ENCODE measurements around the gene NME7. TPM values are rescaled to one million over a fixed set of nuclear protein-coding genes. Genes with fewer than 3 reads are reported as not detected.

NME7 gene
- total and polyA plus RNA-seq, 2 experiments from 2014 or later, result 39.1 to 48.5 TPM

- Histone ChIP-seq H4K20me1 (replicated peaks; ENCODE audit: insufficient read depth) (no peaks in the 10 kb centered on the region), H3K79me2 (replicated peaks; ENCODE audit: insufficient read depth) (peaks cover 22% of the 10 kb centered on the region), H3K4me3 (no peak overlapping the region), H3K36me3 (ENCODE audit: insufficient read depth) (peaks cover 4% of the 10 kb centered on the region; the same call in 1 of the 2 replicates), H3K4me2 (no peak overlapping the region), H3F3A (replicated peaks; ENCODE audit: low read depth) (no peaks in the 10 kb centered on the region), H2AFZ (no peak overlapping the region), H3K4me1 (ENCODE audit: insufficient read depth) (peaks cover 1% of the 10 kb centered on the region; the same call in 1 of the 2 replicates), H3K27ac (ENCODE audit: low read depth) (no peak overlapping the region), H3K9me2 (ENCODE audit: insufficient read depth) (no peaks in the 10 kb centered on the region), H3K27me3 (ENCODE audit: insufficient read depth) (no peaks in the 10 kb centered on the region)
- Mint-ChIP-seq H3K4me3 (no peak overlapping the region), H3K9me3 (no peaks in the 10 kb centered on the region; the same call in 2 of the 3 replicates), H3K27ac (no peak overlapping the region), H3K4me1 (no peaks in the 10 kb centered on the region), H3K27me3 (ENCODE audit: insufficient read depth, low read depth, poor library complexity) (peaks cover 2% of the 10 kb centered on the region), H3K36me3 (ENCODE audit: low read depth) (peaks cover 6% of the 10 kb centered on the region; the same call in 2 of the 3 replicates)
- no peak for TF ChIP-seq EZH2 (IDR thresholded peaks at IDR 0.05; ENCODE audit: low read depth, unreplicated experiment)
- no peak for TF ChIP-seq REST (IDR thresholded peaks at IDR 0.05; ENCODE audit: unreplicated experiment)
- TF ChIP-seq ZNF462 (CRISPR knock-in tag; IDR thresholded peaks at IDR 0.05), result no peak
- TF ChIP-seq STAT1 (IDR thresholded peaks at IDR 0.05; ENCODE audit: unreplicated experiment), result no peak
- TF ChIP-seq ZNF331 (CRISPR knock-in tag; IDR thresholded peaks at IDR 0.05; ENCODE audit: low read depth), result no peak
- TF ChIP-seq EZH2phosphoT487 (IDR thresholded peaks at IDR 0.05; ENCODE audit: unreplicated experiment), result no peak
- no peak for TF ChIP-seq JUNB (IDR thresholded peaks at IDR 0.05; ENCODE audit: unreplicated experiment)
- no peak for TF ChIP-seq CREB1 (CRISPR knock-in tag; IDR thresholded peaks at IDR 0.05; ENCODE audit: low read depth)
- no peak for TF ChIP-seq ETS1 (IDR thresholded peaks at IDR 0.05)
- TF ChIP-seq POLR2AphosphoS5 (IDR thresholded peaks at IDR 0.05; ENCODE audit: low read depth), result no peak
- TF ChIP-seq ZNF114 (CRISPR knock-in tag; IDR thresholded peaks at IDR 0.05), result no peak
- TF ChIP-seq, protein P1, sequence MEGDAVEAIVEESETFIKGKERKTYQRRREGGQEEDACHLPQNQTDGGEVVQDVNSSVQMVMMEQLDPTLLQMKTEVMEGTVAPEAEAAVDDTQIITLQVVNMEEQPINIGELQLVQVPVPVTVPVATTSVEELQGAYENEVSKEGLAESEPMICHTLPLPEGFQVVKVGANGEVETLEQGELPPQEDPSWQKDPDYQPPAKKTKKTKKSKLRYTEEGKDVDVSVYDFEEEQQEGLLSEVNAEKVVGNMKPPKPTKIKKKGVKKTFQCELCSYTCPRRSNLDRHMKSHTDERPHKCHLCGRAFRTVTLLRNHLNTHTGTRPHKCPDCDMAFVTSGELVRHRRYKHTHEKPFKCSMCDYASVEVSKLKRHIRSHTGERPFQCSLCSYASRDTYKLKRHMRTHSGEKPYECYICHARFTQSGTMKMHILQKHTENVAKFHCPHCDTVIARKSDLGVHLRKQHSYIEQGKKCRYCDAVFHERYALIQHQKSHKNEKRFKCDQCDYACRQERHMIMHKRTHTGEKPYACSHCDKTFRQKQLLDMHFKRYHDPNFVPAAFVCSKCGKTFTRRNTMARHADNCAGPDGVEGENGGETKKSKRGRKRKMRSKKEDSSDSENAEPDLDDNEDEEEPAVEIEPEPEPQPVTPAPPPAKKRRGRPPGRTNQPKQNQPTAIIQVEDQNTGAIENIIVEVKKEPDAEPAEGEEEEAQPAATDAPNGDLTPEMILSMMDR (conservative IDR thresholded peaks at IDR 0.05; ENCODE audit: low read depth in 2 of 2), result no peak
- no peak for DNase-seq (ENCODE audit: low spot score)
- ATAC-seq, result no peak
Measured at GRCh38 chr1:169361281-169361680, 6.3 kb downstream of the NME7 start.
